ENCODE data around the gene C19orf38.
A peak's percentile ranks its signal among the peaks of the same experiment; 100 is the strongest.

The C19orf38 gene

GRCh38 chr19:10815969-10816644 is 32.1 kb upstream of the C19orf38 start:
- FAIRE-seq = no peak
- DNase-seq (ENCODE audit: insufficient read length, low spot score) = no peak
- TF ChIP-seq, protein P1, sequence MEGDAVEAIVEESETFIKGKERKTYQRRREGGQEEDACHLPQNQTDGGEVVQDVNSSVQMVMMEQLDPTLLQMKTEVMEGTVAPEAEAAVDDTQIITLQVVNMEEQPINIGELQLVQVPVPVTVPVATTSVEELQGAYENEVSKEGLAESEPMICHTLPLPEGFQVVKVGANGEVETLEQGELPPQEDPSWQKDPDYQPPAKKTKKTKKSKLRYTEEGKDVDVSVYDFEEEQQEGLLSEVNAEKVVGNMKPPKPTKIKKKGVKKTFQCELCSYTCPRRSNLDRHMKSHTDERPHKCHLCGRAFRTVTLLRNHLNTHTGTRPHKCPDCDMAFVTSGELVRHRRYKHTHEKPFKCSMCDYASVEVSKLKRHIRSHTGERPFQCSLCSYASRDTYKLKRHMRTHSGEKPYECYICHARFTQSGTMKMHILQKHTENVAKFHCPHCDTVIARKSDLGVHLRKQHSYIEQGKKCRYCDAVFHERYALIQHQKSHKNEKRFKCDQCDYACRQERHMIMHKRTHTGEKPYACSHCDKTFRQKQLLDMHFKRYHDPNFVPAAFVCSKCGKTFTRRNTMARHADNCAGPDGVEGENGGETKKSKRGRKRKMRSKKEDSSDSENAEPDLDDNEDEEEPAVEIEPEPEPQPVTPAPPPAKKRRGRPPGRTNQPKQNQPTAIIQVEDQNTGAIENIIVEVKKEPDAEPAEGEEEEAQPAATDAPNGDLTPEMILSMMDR (IDR thresholded peaks at IDR 0.05; ENCODE audit: insufficient read depth, missing control alignments) = no peak

GRCh38 chr19:10816691-10817090 is 31.5 kb upstream of the C19orf38 start:
- DNase-seq (ENCODE audit: insufficient read length, low spot score) = no peak
- no peak for FAIRE-seq
- TF ChIP-seq, protein P1 (IDR thresholded peaks at IDR 0.05; ENCODE audit: insufficient read depth, missing control alignments) = no peak

GRCh38 chr19:10817291-10818038 is 30.8 kb upstream of the C19orf38 start:
- FAIRE-seq (no peak), DNase-seq (ENCODE audit: insufficient read length, low spot score) (no peak)
- TF ChIP-seq, protein P1 (IDR thresholded peaks at IDR 0.05; ENCODE audit: insufficient read depth, missing control alignments) = no peak

GRCh38 chr19:10818301-10819123 is 29.7 kb upstream of the C19orf38 start:
- TF ChIP-seq, protein P1 (IDR thresholded peaks at IDR 0.05; ENCODE audit: insufficient read depth, missing control alignments) = no peak
- no peak for DNase-seq (ENCODE audit: insufficient read length, low spot score)
- no peak for FAIRE-seq

DNA sequence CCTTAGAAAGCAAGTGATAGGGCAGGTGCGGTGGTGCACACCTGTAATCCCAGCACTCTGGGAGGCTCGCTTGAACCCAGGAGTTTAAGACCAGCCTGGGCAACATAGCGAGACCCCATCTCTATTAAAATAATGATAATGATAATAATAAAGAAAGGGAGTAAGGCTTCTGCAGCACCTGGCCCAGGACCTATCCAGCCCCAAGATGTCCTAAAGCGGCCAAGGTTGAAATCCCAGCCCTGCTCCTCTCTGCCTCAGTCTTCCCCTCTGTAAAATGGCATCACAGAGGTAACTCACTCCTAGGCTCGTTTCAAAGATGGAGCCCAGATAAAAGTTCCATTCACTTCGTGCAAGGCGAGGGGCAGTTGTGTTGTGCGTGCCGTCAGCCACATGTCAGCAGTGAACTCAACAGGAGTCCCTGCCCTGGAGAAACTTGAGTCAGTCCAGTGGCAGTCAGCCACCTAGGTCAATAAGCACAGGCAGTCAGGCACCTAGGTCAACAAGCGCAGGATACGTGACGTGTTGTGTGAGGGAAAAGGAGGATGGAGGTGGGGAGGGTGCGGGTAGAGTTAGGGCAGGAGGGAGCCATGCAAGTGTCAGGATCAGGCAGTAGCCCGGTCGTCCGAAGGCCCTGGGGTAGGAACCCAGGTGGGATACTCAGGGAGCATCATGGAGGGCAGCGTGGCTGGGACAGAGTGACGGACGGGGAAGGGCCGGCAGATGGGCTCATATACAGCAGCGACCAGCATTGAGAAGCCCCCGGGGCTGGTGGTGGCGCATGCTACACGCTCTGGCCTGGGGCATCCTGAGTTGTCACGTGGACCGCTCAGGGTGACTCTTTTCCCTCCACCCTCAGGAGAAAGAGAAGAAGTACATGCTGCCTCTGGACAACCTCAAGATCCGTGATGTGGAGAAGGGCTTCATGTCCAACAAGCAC is 28.8 kb upstream of the C19orf38 start:
- FAIRE-seq (no peak), DNase-seq (ENCODE audit: insufficient read length, low spot score) (no peak)
- TF ChIP-seq, protein P1 (IDR thresholded peaks at IDR 0.05; ENCODE audit: insufficient read depth, missing control alignments) = no peak

DNA sequence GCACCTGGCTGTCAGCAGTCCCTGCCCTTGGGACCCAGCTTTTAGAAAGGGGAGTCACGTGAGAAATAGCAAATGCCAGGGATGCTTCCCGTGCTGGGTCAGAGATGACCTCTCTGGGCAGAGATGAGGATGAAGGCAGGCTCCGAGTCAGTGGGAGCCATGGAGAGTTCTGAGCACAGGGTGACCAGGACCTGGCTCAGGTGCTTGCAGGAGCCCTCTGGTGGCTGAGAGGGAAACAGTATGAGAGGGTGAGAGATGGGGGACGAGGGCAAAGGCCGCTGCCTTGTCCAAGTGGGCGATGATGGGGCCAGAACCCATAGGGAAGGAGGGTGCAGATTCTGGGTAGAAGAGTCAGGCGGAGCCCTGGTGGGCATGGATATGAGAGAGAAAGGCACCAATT is 28.0 kb upstream of the C19orf38 start:
- no peak for DNase-seq (ENCODE audit: insufficient read length, low spot score)
- FAIRE-seq = no peak
- TF ChIP-seq, protein P1 (IDR thresholded peaks at IDR 0.05; ENCODE audit: insufficient read depth, missing control alignments) = peak; percentile 14
